K562 (cell line): ENCODE measurements around the gene TRAF3IP1.
"Not testable (repeated sequence)": the region's sequence is repeated elsewhere in the genome, so short reads cannot be mapped to it uniquely, and the experiment has no call there.

Experiments
- HDAC6 ChIP-seq: IDR thresholded peaks from 2 replicates; pipeline ENCODE4 v1.6.1; 2012; ENCODE audit warnings: low read depth, mild to moderate bottlenecking, control low read depth, inconsistent platforms, low read length, moderate library complexity
- POLR2A ChIP-seq: fragments of 450-650 bp; conservative IDR thresholded peaks from 2 replicates; pipeline ENCODE4 v1.6.1; 2016
- YBX1 ChIP-seq: fragments of 450-650 bp; IDR thresholded peaks from 2 replicates; pipeline ENCODE4 v1.7.1; 2016; ENCODE audit warnings: mild to moderate bottlenecking
- ZFX ChIP-seq: sonication (generic); formaldehyde crosslinking; IDR thresholded peaks from 2 replicates; pipeline ENCODE4 v1.8.0; 2022; ENCODE audit warnings: mild to moderate bottlenecking, missing genetic modification reagents, moderate library complexity

DNA sequence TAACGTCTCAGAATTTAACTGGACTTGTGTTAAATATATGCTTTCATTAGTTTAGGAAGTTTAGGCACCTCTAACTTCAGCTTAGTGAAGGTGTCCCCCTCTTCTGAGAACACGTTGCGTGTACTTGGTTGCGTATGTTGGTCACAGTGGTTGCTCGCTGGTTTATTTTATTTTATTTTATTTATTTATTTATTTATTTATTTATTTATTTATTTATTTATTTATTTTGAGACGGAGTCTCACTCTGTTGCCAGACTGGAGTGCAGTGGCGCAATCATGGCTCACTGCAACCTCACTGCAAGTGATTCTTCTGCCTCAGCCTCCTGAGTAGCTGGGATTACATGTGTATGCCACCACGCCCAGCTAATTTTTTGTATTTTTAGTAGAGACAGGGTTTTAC is 15.3 kb downstream of the TRAF3IP1 start:
- TF ChIP-seq HDAC6; YBX1; POLR2A; ZFX (CRISPR knock-in tag): not testable (repeated sequence)
